ENCODE results near the gene UCP2. TPM values are rescaled to one million over a fixed set of nuclear protein-coding genes. Genes with fewer than 3 reads are reported as not detected.

The UCP2 gene
- total RNA-seq, 2 experiments from 2014 or later = 467 to 468 TPM

DNA sequence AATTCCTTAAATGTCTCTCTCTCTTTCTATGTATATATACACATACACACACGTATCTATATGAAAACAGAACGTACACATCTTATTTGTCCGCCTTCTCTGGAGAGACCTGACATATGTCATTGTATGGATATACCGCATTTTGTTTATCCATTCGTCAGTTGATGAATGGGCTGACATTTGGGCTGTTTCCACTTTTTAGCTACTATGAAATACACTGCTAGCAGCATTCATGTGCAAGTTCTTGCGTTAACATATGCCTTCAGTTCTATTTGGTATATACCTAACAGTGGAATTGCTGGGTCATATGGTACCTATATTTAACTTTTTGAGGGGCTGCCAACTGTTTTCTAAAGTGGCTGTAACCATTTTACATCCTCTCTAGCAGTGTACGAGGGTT, 49.9 kb downstream of the UCP2 start:
- Histone ChIP-seq H3K4me1 (ENCODE audit: insufficient read depth, low read length) (no peaks in the 10 kb centered on the region), H3K4me3 (ENCODE audit: low read length) (no peak overlapping the region), H3K36me3 (ENCODE audit: insufficient read depth, low read length) (peaks cover 33% of the 10 kb centered on the region), H3K9me3 (ENCODE audit: control insufficient read depth in 1 of 2, insufficient read depth in 1 of 2, low read length in 2 of 2) (peaks cover 0 to 11% of the 10 kb centered on the region in 2 experiments), H3K27ac (ENCODE audit: low read depth in 1 of 2, low read length in 2 of 2) (no peak overlapping the region), H3K27me3 (ENCODE audit: control insufficient read depth in 1 of 2, insufficient read depth in 2 of 2, low read length in 2 of 2) (no peaks in the 10 kb centered on the region)
- DNase-seq = no peak
- POLR2A ChIA-PET = no interaction called here
- Mint-ChIP-seq H3K9me3 (no peaks in the 10 kb centered on the region), H3K27ac (no peak overlapping the region), H3K36me3 (ENCODE audit: low read depth) (peaks cover 62% of the 10 kb centered on the region), H3K27me3 (no peaks in the 10 kb centered on the region), H3K4me3 (no peak overlapping the region), H3K4me1 (ENCODE audit: low read depth) (no peaks in the 10 kb centered on the region)
- CTCF ChIA-PET = no interaction called here
- no peak for ATAC-seq (ENCODE audit: poor library complexity)
- intact Hi-C loops (cut with DNase I, micrococcal nuclease) = loop anchor here in 1 of 2 experiments (5.0 kb wide), 1 partner anchor 305 kb away; no protein-coding TSS in a partner anchor
- no peak for TF ChIP-seq CTCF (IDR thresholded peaks at IDR 0.05)

GRCh38 chr11:73931951-73932350, 50.7 kb downstream of the UCP2 start:
- no peaks in the 10 kb centered on the region for H3K9me3 Mint-ChIP-seq
- DNase-seq = no peak
- peaks cover 70% of the 10 kb centered on the region for H3K36me3 Mint-ChIP-seq (ENCODE audit: low read depth)
- no peak overlapping the region for H3K27ac Mint-ChIP-seq
- Histone ChIP-seq H3K9me3 (ENCODE audit: control insufficient read depth in 1 of 2, insufficient read depth in 1 of 2, low read length in 2 of 2) (peaks cover 0 to 2% of the 10 kb centered on the region in 2 experiments), H3K4me3 (ENCODE audit: low read length) (no peak overlapping the region), H3K27me3 (ENCODE audit: control insufficient read depth in 1 of 2, insufficient read depth in 2 of 2, low read length in 2 of 2) (no peaks in the 10 kb centered on the region), H3K4me1 (ENCODE audit: insufficient read depth, low read length) (no peaks in the 10 kb centered on the region), H3K27ac (ENCODE audit: low read depth in 1 of 2, low read length in 2 of 2) (no peak overlapping the region), H3K36me3 (ENCODE audit: insufficient read depth, low read length) (peaks cover 41% of the 10 kb centered on the region)
- no peak for TF ChIP-seq CTCF (IDR thresholded peaks at IDR 0.05)
- no peak for ATAC-seq (ENCODE audit: poor library complexity)
- ChIA-PET POLR2A (no interaction called here), CTCF (no interaction called here)
- no peaks in the 10 kb centered on the region for H3K4me1 Mint-ChIP-seq (ENCODE audit: low read depth)
- intact Hi-C loops (cut with DNase I, micrococcal nuclease) = loop anchor here in 1 of 2 experiments (5.0 kb wide), 1 partner anchor 305 kb away; no protein-coding TSS in a partner anchor
- no peaks in the 10 kb centered on the region for H3K27me3 Mint-ChIP-seq
- no peak overlapping the region for H3K4me3 Mint-ChIP-seq

DNA sequence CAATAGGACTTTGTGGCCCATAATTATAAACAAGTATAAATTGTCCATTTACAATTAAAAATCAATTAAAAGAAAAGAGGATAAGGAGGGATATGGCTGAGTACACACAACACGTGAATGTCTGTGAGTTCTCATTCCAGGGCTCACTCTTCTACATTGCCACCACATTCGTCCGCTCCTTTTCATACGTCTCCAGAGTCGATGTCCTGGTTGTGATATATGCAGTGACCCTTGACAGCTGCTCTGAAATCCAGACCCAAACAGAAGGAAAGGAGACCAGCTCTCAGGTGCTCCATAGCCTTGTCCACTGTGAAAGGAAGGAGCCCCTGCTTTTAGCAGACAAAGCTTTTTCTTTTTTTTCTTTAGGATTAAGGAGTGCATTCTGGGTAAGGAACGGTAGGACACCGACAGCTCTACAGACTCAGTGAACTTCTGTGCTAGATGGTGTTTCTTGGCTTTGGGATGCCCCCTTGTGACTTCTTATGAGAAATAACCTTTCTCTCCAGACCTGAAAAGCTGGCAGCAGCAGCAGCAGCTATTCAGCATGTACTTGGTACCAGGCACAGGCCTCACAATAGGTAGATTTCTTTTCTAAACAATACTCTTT, 51.5 kb downstream of the UCP2 start:
- no peak overlapping the region for H3K27ac ChIP-seq (ENCODE audit: low read depth in 1 of 2, low read length in 2 of 2)
- CTCF ChIA-PET = no interaction called here
- H3K9me3 ChIP-seq (ENCODE audit: control insufficient read depth in 1 of 2, insufficient read depth in 1 of 2, low read length in 2 of 2) = no peaks in the 10 kb centered on the region
- no peaks in the 10 kb centered on the region for H3K4me1 Mint-ChIP-seq (ENCODE audit: low read depth)
- no peaks in the 10 kb centered on the region for H3K9me3 Mint-ChIP-seq
- intact Hi-C loops (cut with DNase I, micrococcal nuclease) = loop anchor here in 1 of 2 experiments (5.0 kb wide), 1 partner anchor 304 kb away; no protein-coding TSS in a partner anchor
- no peaks in the 10 kb centered on the region for H3K27me3 ChIP-seq (ENCODE audit: control insufficient read depth in 1 of 2, insufficient read depth in 2 of 2, low read length in 2 of 2)
- H3K4me1 ChIP-seq (ENCODE audit: insufficient read depth, low read length) = no peaks in the 10 kb centered on the region
- H3K36me3 Mint-ChIP-seq (ENCODE audit: low read depth) = peaks cover 76% of the 10 kb centered on the region
- H3K36me3 ChIP-seq (ENCODE audit: insufficient read depth, low read length) = peaks cover 47% of the 10 kb centered on the region
- ATAC-seq (ENCODE audit: poor library complexity) = peak; percentile 26
- no peaks in the 10 kb centered on the region for H3K27me3 Mint-ChIP-seq
- POLR2A ChIA-PET = no interaction called here
- no peak overlapping the region for H3K4me3 Mint-ChIP-seq
- DNase-seq = peak in 4 of 14 experiments; percentile 7 to 39 (median 27)
- H3K27ac Mint-ChIP-seq = no peak overlapping the region
- no peak overlapping the region for H3K4me3 ChIP-seq (ENCODE audit: low read length)
- TF ChIP-seq CTCF (IDR thresholded peaks at IDR 0.05) = no peak

Measured in CD4-positive, alpha-beta T cell (primary cell).